Activated CD4-positive, CD25-positive, alpha-beta regulatory T cell (primary cell): ENCODE measurements around the gene CPNE2.

ENCODE experiments used
- DNase-seq, 4 experiments: peaks; one replicate each; lab custom pipeline; 2025; lab: John Stamatoyannopoulos, UW

Gene CPNE2

DNA sequence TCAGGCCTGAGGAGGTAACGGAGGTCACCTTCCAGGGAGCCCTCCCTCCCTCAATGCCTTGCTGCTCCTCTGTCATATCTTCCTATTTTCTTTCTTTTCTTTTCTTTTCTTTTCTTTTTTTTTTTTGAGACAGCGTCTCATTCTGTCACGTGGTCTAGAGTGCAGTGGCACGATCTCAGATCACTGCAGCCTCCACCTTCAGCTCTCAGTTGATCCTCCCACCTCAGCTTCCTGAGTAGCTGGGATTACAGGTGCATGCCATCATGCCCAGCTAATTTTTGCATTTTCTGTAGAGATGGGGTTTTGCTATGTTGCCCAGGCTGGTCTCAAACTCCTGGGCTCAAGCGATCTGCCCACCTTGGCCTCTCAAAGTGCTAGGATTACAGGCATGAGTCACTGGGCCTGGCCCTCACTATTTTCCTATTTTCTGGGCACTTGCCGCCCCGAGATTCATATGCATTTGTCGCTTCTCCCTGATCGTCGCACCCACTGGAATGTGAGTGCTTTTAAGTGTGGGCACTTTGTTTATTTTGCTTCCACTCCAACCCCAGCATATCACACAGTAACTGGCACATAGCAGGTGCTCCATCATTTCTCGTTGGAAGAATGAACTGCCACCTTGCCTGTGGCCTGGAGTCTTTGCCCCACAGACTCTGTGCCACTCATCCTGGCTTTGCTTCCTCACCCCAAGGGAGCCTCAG, 31.7 kb downstream of the CPNE2 start:
- no peak for DNase-seq

DNA sequence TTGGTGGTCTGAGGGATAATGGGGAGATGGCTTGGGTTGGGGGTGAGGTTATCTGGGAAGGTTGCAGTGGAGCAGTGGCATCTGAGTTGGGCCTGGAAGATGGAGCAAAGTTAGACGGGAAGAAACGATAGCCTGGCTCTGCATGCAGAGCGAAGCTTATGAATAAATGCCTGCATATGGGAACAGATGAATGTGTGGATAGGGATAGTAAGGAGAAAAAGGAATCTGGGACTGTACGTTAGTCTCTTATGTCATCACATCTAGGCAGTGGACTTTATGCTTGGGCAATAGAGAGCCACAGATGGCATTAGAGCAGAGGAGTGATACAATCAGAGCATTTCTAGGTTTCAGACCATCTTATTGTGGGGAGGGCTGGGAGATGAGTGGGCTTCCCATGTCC, 33.0 kb downstream of the CPNE2 start:
- no peak for DNase-seq

DNA sequence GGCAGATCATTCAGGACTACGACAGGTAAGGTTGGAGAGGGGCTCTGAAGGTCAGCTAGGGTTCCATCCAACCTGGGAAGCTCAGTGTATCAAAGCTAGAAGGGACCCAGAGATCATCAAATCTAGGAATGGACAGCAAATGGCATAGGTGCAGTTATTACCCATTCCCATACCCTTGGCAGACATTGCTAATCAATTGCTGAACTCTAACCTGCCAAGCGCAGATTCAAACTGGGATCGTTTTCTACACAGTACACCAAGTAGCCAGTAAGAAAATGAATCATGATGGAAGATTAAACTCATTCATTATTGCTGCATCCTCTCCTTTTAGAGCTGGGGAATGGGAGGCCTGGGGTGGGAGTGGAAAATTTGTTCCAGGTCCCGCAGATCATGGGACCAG, 33.6 kb downstream of the CPNE2 start:
- DNase-seq: no peak

DNA sequence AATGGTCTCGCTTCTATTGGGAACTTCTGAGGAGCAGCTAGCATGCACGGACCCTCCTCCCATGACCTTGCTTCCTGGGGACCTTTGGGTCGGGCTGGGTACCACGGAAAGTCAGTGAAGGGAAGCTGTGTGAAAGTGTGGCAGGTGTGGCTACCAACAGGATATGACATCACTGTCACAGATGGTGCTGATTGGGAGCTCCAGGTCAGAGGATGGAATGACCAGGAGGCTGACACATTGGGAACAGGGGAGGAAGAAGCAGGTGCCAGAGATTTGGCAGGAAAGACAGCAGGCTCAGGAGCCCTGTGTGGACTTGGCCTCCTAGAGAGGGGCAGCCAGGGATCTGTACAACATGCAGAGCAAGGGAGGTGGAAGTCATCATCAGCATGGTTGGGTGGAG, 34.0 kb downstream of the CPNE2 start:
- DNase-seq: no peak

DNA sequence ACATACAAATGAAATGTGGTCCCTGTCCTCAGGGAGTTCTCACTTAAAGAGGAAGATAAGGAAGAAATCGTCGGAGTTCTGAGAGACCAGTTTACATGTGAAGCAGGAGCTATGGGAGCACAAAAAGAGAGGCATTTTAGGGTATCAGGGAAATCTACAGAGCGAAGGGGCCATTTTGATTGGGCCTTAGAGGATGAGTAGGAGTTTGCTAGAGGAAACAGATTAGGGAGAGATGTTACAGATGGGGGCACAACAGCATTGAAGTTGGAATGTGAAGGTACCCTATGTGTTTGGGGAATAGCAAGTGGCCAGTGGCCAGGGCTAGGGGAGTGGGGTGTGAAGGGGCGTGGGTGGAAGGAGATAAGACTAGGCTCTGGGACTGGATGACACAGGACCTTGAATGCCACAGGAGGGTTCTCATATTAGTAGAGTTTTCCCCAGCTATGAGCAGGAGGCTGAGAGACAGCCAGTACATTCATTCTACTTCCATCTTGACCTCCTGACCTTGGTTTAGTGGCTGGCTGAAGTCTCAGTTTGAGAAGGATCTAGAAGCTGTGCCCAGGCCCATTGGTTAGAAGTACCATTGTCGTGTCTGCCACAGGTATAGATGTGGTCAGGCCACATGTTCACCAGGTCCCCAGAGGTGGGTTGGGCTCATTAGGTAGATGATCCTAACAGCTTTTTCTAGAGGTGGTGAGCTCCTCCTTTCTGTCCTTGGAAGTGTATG, 34.8 kb downstream of the CPNE2 start:
- no peak for DNase-seq

DNA sequence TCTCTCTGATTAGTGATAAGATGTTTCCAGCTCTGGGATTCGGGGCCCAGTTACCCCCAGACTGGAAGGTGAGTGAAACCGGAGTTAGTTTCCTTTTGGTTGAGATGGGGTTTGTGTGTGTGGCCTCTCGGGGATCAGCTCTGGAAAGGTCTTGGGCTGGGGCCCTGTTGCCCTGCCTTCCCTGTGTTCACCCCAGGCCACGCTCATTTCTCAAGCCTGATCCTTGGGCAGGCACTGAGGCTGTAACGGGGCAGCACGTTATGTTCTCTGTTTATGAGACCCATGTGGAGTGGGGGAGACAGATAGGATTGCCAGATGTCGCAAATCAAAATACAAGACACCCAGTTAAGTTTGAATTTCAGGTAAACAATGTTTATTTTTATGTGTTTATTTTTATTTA, 35.5 kb downstream of the CPNE2 start:
- no peak for DNase-seq

DNA sequence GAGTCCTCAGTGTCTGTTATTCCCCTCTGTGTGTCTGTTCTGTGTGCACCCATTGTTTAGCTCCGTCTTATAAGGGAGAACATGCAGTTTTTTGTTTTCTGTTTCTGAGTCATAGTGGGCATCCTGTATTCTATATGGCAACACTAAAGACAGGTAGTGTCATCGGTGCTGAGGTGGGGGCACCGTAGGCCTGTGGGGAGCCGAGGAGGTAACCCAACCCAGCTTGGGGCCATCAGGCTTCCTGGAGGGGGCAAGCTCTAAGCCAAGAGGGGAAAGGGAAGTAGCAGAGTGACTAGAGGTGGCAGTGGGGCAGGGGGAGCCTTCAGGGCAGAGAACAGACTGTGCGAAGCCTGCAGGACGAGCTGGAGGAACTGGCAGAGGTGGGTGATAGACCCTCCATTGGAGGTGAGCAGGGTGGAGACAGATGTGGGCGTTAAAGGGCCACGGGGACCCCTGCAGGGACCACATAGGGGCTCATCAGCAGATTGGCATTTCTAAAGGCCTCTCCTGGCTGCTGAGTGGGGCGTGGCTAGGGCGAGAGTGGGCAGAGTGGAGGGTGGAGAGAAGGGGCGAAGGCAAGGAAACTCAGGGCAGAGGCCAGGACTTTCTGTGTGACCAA, 36.5 kb downstream of the CPNE2 start:
- DNase-seq: peak in 2 of 4 experiments; percentile 36 to 44

DNA sequence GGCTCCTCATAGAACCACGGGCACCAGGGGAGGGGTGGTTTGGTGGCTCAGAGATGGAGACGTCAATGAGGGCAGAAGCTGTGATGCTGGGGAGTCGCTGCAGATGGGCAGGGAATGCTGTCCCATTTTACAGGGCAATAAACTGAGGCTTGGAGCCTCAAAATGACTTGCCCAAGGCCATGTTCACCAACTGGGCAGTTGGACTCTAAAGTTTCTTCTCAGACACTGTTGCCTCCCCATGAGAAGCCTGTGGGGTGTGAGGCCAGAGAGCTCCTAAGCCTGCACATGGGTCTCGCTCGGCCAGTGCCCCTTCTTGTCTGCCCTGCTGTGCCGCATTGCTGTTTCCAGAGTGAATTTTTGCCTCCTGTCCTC, 38.6 kb downstream of the CPNE2 start:
- no peak for DNase-seq

DNA sequence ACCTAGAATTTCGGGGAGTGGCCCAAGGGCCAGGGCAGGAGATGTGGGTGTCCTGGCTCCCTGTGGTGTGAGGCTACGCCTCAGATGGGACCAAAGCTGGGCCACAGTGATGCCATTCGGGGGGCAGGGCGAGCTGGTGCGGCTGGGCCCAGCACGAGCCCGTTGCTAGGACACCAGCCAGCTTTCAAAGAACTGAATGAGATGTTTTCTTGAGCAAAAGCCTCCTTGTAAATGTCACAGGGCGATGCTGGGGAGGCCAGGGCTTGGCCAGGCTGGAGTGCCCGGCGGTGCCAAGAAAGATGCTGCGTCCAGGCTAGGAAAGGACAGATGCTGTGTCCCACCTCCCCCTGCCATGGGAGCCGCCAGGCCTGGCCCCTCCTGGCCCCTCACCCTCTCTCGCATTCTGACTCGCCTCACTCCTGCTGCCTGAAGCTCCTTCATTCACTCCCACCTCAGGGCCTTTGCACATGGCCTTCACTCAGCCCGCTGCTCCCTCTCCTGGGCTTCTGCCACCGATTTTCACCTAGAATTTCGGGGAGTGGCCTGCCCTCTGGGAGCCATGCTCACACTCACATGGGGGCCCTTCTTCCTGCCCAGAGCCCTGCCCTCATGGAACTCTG, 39.1 kb downstream of the CPNE2 start:
- DNase-seq: no peak

DNA sequence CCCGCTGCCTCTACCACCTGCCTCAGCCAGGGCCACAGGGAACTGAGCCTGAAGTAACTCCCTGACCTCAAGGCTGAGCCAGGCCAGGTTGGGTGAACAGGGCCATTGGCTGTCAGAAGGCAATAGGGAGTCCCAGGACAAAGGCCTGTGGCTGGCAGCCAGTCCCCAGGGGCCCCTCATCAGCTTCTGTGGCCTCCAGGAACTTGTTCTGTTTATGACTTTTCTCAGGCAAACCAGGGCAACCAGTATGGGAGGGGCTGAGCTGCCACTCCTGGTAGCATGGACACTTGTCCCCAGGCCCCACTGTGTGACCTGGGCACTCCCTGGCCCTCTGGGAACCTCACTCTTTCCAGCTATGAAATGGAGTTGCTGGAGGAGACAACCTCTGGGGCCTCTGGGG, 40.1 kb downstream of the CPNE2 start:
- no peak for DNase-seq

DNA sequence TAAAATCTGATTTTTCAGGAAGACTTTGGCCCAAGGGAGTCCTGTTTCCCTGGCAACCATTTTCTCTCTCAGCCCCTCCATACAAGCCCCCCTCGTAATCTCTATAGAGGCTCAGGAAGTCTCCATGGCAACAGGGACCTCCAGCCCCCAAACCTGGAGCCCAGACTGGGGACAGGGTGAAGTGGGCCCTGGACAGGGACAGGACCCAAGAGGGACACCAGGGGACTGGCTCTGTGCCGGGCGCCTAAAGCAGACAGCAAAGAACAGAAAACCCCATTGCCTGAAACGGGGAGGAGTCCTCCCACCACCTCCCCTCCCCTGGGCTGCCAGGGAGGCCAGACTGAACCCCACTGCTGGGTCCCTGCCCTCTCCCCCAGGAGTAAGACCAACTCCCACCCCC, 40.6 kb downstream of the CPNE2 start:
- no peak for DNase-seq

DNA sequence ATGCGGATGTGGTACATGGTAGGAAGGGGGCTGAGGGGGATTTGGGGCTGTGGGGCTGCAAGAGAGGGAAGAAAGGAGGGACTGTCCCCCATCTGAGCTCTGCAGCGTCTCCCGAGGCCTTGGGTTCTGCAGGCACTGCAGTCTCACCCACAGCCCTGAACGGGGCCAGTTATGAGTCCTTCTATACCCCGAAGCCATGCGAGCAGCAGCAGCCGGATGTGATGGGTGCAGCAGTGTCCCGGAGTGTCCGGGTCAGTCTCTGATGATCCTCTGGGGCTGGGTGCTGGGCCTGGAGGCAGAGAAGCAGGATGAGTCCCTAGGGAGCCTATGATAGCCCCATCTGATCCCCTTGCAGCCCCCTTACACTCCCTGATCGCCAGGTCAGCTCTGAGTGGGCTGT, 41.5 kb downstream of the CPNE2 start:
- DNase-seq: no peak

DNA sequence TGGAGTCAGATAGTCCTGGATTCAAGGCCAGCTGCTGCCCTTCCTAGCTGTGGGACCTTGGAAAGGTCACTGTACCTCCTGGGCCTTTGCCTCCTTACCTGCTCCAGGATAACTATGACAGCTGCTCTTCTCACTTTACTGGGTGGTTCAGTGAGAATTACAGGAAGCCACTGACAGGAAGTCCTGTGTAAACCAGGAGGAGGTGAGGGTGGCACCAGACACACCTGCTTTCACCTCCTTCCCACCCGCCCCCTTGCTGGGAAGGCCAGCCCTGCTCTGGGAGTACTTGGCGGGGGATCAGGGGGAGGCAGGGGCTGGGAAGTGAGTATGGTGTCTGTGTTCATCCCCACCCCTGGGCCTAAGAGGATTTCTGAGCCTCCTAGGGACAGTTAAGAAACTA, 42.6 kb downstream of the CPNE2 start:
- no peak for DNase-seq

DNA sequence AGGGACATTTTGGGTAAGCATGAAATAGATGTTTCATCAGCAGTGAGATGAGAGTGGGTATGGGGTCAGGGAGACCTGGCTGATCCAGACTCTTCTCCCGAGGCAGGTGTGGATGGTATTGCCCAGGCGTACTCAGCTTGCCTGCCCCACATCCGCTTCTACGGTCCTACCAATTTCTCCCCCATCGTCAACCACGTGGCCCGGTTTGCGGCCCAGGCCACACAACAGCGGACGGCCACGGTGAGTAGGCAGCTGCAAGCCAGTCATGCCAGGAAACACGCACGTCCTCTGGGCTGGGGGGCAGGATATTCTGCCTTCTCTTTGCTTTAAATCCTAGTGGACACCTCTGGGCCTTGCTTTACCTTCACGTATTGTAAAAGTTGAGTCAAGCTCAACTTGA, 44.7 kb downstream of the CPNE2 start:
- no peak for DNase-seq

DNA sequence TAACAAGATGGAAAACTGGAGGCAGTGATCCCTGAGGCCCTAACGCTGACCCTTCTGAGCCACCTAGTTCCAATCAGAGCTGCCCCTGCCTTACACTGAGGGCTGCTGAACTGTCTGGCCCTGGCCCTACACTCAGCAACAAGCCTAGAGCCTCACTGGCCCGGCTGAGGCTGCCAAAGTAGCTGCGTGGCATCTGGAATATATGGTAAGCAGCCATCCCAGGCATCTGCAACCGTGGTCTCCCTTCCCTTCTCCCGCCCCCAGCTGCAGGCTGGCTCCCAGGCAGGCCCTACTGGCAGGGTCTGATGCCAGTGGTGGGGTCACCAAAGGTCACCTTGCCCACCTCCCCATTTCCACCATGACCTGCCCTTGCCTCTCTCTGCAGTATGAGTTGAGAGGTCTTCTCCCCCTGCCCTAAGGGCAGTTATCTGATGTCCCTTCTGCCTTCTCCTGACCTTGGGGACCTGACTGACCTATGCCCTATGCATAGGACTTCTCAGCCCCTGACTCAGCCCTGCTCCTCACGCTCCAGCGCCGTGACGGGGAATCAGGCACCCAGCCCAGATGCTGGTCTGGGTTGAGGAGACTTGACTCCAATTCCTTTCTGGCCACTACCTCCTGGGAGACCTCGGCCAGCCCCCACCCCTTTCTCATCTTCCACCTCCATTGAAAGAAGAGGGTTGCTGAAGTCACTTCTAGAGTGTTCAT, 45.3 kb downstream of the CPNE2 start:
- DNase-seq: no peak

DNA sequence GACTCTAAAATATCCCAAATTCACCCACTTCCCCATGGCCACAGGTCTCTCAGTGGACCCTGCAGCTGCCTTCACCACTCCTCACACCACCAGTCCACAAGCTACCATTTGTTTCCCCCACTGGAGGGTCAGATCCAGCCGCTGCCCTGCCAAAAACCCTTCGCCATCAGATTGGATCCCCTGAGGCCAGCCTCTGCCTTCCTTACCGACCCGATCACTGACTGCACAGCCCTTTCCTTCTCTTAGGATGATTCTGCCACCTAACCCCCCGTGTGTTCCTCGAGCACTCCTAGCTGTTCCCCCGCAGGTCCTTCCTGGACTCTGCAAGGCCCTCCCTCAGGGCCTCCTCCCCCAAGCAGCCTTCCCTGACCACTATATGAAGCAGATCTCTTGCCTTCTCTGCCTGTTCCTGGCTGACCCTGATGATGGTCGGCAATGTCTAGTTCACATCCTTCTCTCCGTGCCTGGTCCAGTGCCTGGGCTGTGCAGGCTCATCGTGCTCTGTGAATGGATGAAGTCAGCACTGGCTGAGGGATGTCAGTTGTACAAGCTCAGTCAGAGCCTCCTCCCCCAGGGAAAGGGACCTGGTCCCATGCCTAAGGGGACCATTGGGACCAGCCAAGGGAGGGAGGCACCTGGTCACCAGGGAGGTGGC, 46.0 kb downstream of the CPNE2 start:
- no peak for DNase-seq

DNA sequence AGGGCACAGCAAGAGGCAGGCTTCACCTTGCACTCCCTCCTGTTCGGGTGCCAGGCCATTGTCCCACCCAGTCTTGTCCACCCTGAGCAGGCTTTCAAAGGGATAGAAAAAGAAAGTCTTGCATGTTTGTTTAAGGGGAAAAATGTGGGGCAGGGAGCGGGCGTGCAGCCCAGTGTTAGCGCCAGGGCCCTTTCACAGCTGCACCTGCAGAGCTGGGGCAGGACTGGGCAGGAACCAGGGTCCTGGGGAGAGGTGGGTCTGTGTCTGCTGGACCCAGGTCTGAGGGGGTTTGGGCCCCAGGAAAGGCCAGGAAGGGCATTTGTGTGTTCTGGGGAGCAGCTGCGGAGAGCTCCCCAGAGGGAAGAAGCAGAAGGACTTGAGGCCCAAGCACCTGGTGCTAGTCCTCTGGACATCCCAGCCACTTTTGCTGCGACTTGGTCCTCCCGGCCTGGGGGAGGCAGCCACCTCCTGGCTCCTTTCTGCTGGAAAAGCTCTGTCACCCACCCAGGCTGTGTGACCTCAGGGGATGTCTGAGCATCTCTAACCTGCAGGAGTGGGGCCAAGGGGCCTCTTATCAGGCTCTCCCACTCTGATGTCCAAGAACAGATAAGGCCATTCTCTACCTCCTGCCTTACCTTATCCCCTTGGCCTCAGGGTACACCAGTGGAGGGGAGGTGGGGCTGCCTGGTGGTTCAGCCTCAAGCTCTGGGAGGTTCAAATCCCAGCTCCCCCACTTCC, 48.7 kb downstream of the CPNE2 start:
- no peak for DNase-seq

DNA sequence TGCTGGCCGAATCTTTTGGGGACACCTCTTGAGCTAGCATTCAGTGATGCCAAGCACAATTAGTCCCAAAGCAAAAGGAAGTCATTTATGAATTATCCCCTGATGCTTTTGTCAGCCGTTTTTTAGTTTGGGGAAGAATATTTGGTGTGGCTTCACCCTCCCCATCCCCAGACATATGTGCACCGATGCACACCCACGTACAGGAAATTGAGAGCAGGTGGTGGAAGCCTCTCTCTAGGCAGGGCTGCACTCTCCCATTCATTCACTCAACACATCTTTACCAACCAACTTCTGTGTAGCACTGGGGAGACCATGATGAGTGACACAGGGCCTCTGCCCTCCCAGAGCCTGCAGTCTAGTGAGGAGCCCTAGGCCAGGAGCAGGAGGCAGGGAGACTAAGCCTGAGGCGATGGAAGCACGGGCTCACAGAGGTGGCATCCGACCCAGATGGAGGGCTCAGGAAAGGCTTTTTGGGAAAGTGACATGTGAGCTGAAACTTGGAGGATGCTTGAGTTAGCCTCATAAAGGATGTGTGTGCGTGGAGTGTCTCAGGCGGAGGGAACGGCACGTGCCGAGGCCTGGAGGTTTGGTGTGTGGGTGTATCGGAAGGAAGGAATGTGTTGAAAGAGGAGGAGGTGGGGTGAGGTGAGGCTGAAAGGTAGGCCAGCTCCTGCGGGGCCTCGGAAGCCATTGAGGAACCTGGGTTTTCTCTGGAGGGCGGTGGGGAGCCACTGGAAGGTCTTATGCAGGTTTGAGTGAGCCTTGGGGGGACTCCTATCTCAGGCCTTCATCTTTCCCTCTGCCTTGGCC, 49.6 kb downstream of the CPNE2 start:
- no peak for DNase-seq

DNA sequence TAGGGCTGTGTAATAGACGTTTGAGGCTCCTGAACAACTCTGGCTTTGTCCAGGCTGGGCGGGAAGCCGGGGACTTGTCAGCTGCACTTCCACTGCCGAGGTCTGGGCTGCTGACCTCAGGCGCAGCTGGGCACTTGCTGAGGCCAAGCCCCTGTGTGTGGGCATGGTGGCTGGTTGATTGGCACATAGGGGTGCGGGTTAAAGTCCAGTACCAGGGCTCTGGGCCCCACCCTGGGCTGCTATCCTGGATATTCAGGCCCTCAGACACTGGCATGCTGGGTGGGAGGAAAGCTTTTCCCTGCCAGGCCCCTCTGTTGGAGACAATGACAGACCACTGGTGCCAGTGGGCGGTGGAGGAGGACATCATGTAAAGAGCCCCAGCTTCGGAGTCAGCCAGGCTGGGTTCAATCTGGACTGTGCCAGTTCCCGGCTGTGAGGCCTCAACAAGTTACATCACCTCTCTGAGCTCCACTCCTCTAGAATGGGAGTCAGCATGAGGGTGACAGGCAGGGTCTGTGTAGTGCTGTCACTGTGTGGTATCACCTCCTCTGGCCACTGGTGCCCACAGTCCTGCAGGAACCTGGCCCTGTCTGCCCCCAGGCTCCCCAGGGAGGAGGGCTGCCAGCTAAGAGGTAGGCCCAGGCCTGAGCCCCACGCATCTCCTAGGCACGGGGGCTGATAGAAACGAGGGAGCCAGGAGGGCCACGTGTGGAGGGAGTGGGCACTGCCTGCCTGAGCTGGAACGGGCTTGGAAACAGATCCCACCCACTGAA, 51.0 kb downstream of the CPNE2 start:
- no peak for DNase-seq

DNA sequence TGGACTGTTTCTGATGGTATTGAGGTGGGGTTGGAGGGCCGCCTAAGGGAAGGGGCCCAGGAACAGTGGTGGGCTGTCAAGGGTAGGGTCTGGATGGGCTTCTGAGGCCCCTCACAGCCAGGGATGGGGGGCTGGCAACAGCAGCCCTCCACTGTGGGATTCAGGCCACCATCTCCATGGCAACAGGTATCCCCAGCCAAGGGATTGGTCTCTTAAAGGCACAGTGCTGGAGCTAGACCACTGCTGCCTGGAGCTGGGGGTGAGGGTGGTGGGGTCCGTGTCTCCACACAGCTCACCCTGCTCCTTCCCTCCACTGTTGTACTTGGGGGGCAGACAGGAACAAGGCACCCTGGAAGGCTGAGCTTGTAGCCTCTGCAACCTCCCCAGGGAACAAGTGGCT, 51.6 kb downstream of the CPNE2 start:
- no peak for DNase-seq
